BE2C (cell line): Measurements from ENCODE around the gene CFAP65.

Experiments used
- DNase-seq: peaks from one replicate; pipeline ENCODE4 v3.0.0-alpha.2; 2020
- H3K27me3 ChIP-seq: fragments of 250-450 bp; sonication (Bioruptor Pico); 2 replicates; pipeline ENCODE4 v1.5.1; 2020; ENCODE audit warnings: mild to moderate bottlenecking
- H3K36me3 ChIP-seq: fragments of 250-450 bp; sonication (Bioruptor Pico); 2 replicates; pipeline ENCODE4 v1.5.1; 2020; ENCODE audit warnings: mild to moderate bottlenecking
- H3K4me1 ChIP-seq: fragments of 250-450 bp; sonication (Bioruptor Pico); 2 replicates; pipeline ENCODE4 v1.5.1; 2020
- H3K4me3 ChIP-seq: 2 replicates; pipeline ENCODE4 v1.5.1; 2011; ENCODE audit warnings: low read depth, low read length
- H3K9me3 ChIP-seq: fragments of 250-450 bp; sonication (Bioruptor Pico); 2 replicates; pipeline ENCODE4 v1.5.1; 2020
- TF ChIP-seq, protein P1 (sequence below): IDR thresholded peaks from 2 replicates; pipeline ENCODE4 v1.5.1; 2012; ENCODE audit warnings: mild to moderate bottlenecking, low read depth, low read length

The CFAP65 gene

DNA sequence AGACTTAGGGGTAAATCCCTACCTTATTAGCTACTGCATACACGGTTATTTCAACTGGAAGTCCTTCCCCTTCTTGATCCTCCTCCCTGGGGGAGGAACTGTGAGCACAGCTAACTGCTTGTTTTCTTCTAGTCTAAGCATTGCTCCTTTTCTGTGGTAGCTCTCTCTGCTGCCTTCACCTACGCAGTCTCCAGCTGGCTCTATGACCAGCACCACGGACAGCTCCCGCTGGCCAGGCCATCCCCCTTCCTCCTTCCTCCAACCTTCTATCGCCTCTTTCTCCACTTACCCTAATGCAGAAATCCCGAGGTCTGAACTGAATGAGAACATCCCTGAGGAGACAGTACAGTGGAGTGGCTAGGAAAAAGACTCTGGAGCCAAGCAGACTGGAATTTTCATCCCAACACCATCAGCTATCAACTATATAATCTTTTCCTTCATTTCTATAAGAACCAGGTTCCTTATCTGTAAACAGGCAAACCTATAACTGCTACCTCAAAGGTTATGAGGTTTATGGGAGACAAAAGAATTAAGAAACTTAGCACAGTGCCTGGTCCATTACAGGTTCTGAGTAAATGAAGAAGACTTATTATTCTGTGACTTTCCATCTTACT, 4.7 kb upstream of the CFAP65 start:
- no peak overlapping the region for H3K4me3 ChIP-seq
- H3K9me3 ChIP-seq, result no peaks in the 10 kb centered on the region
- H3K36me3 ChIP-seq, result no peaks in the 10 kb centered on the region
- no peak for DNase-seq
- TF ChIP-seq, protein P1, sequence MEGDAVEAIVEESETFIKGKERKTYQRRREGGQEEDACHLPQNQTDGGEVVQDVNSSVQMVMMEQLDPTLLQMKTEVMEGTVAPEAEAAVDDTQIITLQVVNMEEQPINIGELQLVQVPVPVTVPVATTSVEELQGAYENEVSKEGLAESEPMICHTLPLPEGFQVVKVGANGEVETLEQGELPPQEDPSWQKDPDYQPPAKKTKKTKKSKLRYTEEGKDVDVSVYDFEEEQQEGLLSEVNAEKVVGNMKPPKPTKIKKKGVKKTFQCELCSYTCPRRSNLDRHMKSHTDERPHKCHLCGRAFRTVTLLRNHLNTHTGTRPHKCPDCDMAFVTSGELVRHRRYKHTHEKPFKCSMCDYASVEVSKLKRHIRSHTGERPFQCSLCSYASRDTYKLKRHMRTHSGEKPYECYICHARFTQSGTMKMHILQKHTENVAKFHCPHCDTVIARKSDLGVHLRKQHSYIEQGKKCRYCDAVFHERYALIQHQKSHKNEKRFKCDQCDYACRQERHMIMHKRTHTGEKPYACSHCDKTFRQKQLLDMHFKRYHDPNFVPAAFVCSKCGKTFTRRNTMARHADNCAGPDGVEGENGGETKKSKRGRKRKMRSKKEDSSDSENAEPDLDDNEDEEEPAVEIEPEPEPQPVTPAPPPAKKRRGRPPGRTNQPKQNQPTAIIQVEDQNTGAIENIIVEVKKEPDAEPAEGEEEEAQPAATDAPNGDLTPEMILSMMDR, result no peak
- H3K4me1 ChIP-seq, result no peaks in the 10 kb centered on the region
- peaks cover 45% of the 10 kb centered on the region for H3K27me3 ChIP-seq

DNA sequence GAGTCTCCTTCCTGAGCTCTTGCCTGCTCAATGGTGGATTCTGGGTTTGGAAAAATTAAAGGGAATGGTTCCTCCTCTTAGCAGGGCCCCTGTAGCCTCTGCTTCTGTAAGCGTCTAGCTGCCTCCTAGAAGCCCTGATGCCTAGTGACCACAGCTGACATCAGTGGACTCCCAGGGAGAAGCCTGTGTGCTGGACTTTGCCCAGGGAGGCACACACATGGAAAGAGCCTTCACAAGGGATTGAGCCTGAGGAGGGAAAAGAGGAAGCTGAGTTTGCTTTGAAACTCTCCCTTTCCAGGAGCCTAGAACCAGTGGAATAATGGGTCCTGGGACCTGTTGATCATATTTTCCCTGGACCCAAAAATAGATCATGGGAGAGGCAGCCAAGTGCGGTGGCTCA, 1.4 kb upstream of the CFAP65 start:
- Histone ChIP-seq H3K9me3 (no peaks in the 10 kb centered on the region), H3K4me1 (no peaks in the 10 kb centered on the region), H3K27me3 (peaks cover 52% of the 10 kb centered on the region), H3K4me3 (no peak overlapping the region), H3K36me3 (no peaks in the 10 kb centered on the region)
- no peak for DNase-seq
- TF ChIP-seq, protein P1, result no peak

DNA sequence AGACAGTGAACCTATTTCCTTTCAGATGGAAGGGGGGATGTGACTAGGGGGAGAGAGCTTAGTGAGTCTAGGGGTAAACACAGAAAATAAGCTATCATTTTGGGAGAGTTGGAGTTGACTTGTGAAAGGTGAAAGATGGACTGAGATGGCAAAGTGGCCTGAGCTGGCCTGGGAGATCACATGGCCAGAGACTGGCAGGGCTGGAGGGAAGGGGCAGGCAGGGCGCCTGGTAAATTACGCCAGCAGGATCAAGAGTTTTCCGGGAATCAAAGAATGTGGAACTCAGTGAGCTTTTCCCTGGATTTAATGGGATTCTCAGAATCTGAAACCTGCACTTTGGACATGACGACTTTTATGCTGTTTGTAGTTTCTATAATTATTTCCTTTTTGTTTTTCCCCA, 841 bp upstream of the CFAP65 start:
- no peak for DNase-seq
- Histone ChIP-seq H3K4me3 (no peak overlapping the region), H3K36me3 (no peaks in the 10 kb centered on the region), H3K4me1 (no peaks in the 10 kb centered on the region), H3K27me3 (peaks cover 52% of the 10 kb centered on the region), H3K9me3 (no peaks in the 10 kb centered on the region)
- TF ChIP-seq, protein P1, result no peak

DNA sequence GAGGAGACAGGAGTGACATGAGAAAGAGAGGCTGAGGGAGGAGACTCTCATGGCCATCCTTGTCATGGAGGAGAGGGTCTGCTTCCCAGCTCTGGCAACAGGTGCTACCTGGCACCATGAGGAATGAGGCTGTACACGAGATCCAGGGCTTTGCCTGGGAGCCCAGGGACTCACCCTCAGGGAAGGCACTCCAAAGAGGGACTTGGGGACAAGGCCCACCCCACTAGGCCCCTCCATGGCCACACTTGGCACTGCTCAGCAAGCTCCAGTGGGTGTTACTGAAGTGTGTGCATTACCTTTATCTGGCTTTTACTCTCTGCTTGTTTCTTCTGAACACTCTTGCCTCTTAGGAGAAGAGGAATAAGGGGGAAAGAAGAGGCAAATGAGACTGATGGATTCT, 2.7 kb downstream of the CFAP65 start:
- Histone ChIP-seq H3K27me3 (peaks cover 33% of the 10 kb centered on the region), H3K4me3 (no peak overlapping the region), H3K36me3 (no peaks in the 10 kb centered on the region), H3K9me3 (no peaks in the 10 kb centered on the region), H3K4me1 (no peaks in the 10 kb centered on the region)
- no peak for DNase-seq
- TF ChIP-seq, protein P1, result no peak

DNA sequence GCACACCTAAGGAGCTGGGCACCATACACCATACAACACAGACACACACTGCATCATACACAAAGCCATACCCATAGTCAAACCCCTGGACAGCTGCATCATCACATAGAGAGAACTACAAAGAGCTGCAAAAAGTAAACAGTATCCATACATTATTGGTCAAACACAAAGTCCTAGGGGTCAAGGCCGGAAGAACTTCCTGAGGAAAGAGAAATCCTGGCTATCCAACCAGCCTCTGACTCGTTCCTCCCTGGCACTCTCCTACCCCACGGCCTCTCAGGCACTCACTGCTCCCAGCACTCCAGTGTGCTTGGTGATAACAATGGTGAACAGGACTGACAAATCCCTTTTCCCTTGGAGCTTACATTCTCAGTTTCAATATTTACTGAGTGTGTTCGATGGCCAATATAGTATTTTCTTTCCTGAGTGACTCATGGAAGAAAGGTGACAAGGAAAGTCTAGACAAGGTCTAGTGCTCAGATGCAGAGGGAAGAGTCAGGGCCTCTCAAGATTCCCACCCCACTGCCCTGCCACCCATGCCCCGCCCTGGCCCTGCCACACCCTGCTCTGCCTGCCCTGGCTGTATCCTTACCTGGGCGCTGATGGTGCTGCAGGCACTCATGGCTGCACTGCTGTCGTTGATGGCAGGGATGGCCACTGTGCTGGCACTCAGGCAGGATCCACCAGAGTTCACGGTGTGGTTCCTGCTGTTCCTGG, 3.4 kb downstream of the CFAP65 start:
- no peak for DNase-seq
- H3K27me3 ChIP-seq, result peaks cover 26% of the 10 kb centered on the region
- TF ChIP-seq, protein P1, result no peak
- no peaks in the 10 kb centered on the region for H3K9me3 ChIP-seq
- H3K4me1 ChIP-seq, result no peaks in the 10 kb centered on the region
- no peak overlapping the region for H3K4me3 ChIP-seq
- no peaks in the 10 kb centered on the region for H3K36me3 ChIP-seq

DNA sequence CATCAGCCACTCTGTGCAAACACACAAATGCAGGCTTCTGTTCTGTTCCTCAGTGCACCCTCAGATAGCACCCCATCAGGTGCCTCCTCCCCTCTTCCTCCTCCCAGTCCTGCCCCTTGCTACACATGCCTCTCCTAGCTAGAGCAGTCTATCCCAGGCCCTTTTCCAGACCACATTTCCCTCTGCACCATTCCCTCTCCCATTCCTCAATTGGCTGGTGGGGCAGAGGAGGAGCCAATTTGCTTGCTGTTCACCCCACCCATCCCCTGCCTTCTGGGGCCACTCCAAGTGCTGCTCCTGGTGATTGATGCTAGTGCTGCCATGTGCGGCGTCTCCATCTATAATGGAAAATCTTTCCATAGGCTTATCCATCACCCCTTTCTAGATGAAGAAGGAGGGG, 5.4 kb downstream of the CFAP65 start:
- Histone ChIP-seq H3K36me3 (no peaks in the 10 kb centered on the region), H3K27me3 (peaks cover 6% of the 10 kb centered on the region), H3K4me3 (no peak overlapping the region), H3K9me3 (no peaks in the 10 kb centered on the region), H3K4me1 (no peaks in the 10 kb centered on the region)
- DNase-seq, result no peak
- TF ChIP-seq, protein P1, result no peak
